ENCODE data around the gene JOSD2. TPM values are rescaled to one million over a fixed set of nuclear protein-coding genes. Genes with fewer than 3 reads are reported as not detected.

Gene JOSD2
- total RNA-seq, 2 experiments from 2014 or later = 17.2 to 17.9 TPM

GRCh38 chr19:50516964-50517703 is 6.1 kb upstream of the JOSD2 start:
- CTCF ChIA-PET = no interaction called here
- no peaks in the 10 kb centered on the region for H3K9me3 Mint-ChIP-seq
- no peaks in the 10 kb centered on the region for H3K36me3 Mint-ChIP-seq (ENCODE audit: low read depth)
- H3K27ac Mint-ChIP-seq = no peak overlapping the region
- peaks cover 3% of the 10 kb centered on the region for H3K4me1 Mint-ChIP-seq (ENCODE audit: low read depth)
- no peak for DNase-seq
- intact Hi-C loops (cut with micrococcal nuclease) = loop anchor here (10.0 kb wide), 1 partner anchor 1188 kb away; no protein-coding TSS in a partner anchor
- no peak overlapping the region for H3K4me3 Mint-ChIP-seq
- peaks cover 32% of the 10 kb centered on the region for H3K27me3 Mint-ChIP-seq (ENCODE audit: low read depth)

- no peak overlapping the region for H3K27ac Mint-ChIP-seq
- H3K4me3 Mint-ChIP-seq = no peak overlapping the region
- CTCF ChIA-PET = no interaction called here
- H3K27me3 Mint-ChIP-seq (ENCODE audit: low read depth) = peaks cover 32% of the 10 kb centered on the region
- DNase-seq = no peak
- no peaks in the 10 kb centered on the region for H3K36me3 Mint-ChIP-seq (ENCODE audit: low read depth)
- intact Hi-C loops (cut with micrococcal nuclease) = loop anchor here (10.0 kb wide), 1 partner anchor 1188 kb away; no protein-coding TSS in a partner anchor
- no peaks in the 10 kb centered on the region for H3K9me3 Mint-ChIP-seq
- H3K4me1 Mint-ChIP-seq (ENCODE audit: low read depth) = peaks cover 7% of the 10 kb centered on the region
Observed at GRCh38 chr19:50516456-50516855, 5.5 kb upstream of the JOSD2 start.

GRCh38 chr19:50515168-50515561 is 4.2 kb upstream of the JOSD2 start:
- Mint-ChIP-seq H3K4me3 (no peak overlapping the region), H3K9me3 (no peaks in the 10 kb centered on the region), H3K4me1 (ENCODE audit: low read depth) (peaks cover 14% of the 10 kb centered on the region), H3K27me3 (ENCODE audit: low read depth) (peaks cover 29% of the 10 kb centered on the region), H3K36me3 (ENCODE audit: low read depth) (no peaks in the 10 kb centered on the region), H3K27ac (no peak overlapping the region)
- CTCF ChIA-PET = no interaction called here
- no peak for DNase-seq
- intact Hi-C loops (cut with micrococcal nuclease) = loop anchor here (10.0 kb wide), 1 partner anchor 1190 kb away; no protein-coding TSS in a partner anchor

GRCh38 chr19:50514346-50515167 is 3.6 kb upstream of the JOSD2 start:
- H3K36me3 Mint-ChIP-seq (ENCODE audit: low read depth) = no peaks in the 10 kb centered on the region
- CTCF ChIA-PET = no interaction called here
- H3K27me3 Mint-ChIP-seq (ENCODE audit: low read depth) = peaks cover 29% of the 10 kb centered on the region
- peaks cover 14% of the 10 kb centered on the region for H3K4me1 Mint-ChIP-seq (ENCODE audit: low read depth)
- H3K4me3 Mint-ChIP-seq = peak overlapping the region; percentile 27
- no peaks in the 10 kb centered on the region for H3K9me3 Mint-ChIP-seq
- DNase-seq = no peak
- no peak overlapping the region for H3K27ac Mint-ChIP-seq
- intact Hi-C loops (cut with micrococcal nuclease) = loop anchor here (10.0 kb wide), 1 partner anchor 1190 kb away; no protein-coding TSS in a partner anchor

- intact Hi-C loops (cut with micrococcal nuclease) = loop anchor here (10.0 kb wide), 1 partner anchor 1191 kb away; no protein-coding TSS in a partner anchor
- CTCF ChIA-PET = no interaction called here
Observed at GRCh38 chr19:50513746-50514345, 2.9 kb upstream of the JOSD2 start, which contains the start of gene ASPDH. Gene ASPDH, minus strand, starts transcription at chr19:50513913. Its CDS starts 90 bp downstream, at chr19:50513823.

GRCh38 chr19:50512999-50513745 is 2.2 kb upstream of the JOSD2 start:
- peak overlapping the region; percentile 0 for H3K4me3 Mint-ChIP-seq
- H3K27me3 Mint-ChIP-seq (ENCODE audit: low read depth) = peaks cover 25% of the 10 kb centered on the region
- peaks cover 21% of the 10 kb centered on the region for H3K4me1 Mint-ChIP-seq (ENCODE audit: low read depth)
- CTCF ChIA-PET = no interaction called here
- intact Hi-C loops (cut with micrococcal nuclease) = loop anchor here (10.0 kb wide), 1 partner anchor 1192 kb away; no protein-coding TSS in a partner anchor
- H3K9me3 Mint-ChIP-seq = no peaks in the 10 kb centered on the region
- peaks cover 2% of the 10 kb centered on the region for H3K36me3 Mint-ChIP-seq (ENCODE audit: low read depth)
- no peak for DNase-seq
- no peak overlapping the region for H3K27ac Mint-ChIP-seq

More at GRCh38 chr19:50513746-50514345, 2.9 kb upstream of the JOSD2 start, which contains the start of gene ASPDH:
- Mint-ChIP-seq H3K4me3 (peak within 1 kb of the TSS; percentile 27), H3K27ac (peak within 1 kb of the TSS; percentile 39), H3K36me3 (ENCODE audit: low read depth) (peaks cover under 1% of the 10 kb centered on the region), H3K4me1 (ENCODE audit: low read depth) (peaks cover 19% of the 10 kb centered on the region), H3K9me3 (no peaks in the 10 kb centered on the region), H3K27me3 (ENCODE audit: low read depth) (peaks cover 29% of the 10 kb centered on the region)
- no peak for DNase-seq

GRCh38 chr19:50512112-50512998 is 1.4 kb upstream of the JOSD2 start:
- peaks cover 23% of the 10 kb centered on the region for H3K4me1 Mint-ChIP-seq (ENCODE audit: low read depth)
- no peaks in the 10 kb centered on the region for H3K9me3 Mint-ChIP-seq
- CTCF ChIA-PET = no interaction called here
- intact Hi-C loops (cut with micrococcal nuclease) = loop anchor here (10.0 kb wide), 1 partner anchor 1192 kb away; no protein-coding TSS in a partner anchor
- no peak for DNase-seq
- H3K27ac Mint-ChIP-seq = no peak overlapping the region
- H3K36me3 Mint-ChIP-seq (ENCODE audit: low read depth) = peaks cover 2% of the 10 kb centered on the region
- H3K27me3 Mint-ChIP-seq (ENCODE audit: low read depth) = peaks cover 25% of the 10 kb centered on the region
- H3K4me3 Mint-ChIP-seq = peak overlapping the region; percentile 87

GRCh38 chr19:50510700-50511068 is 307 bp downstream of the JOSD2 start:
- CTCF ChIA-PET = interaction anchor here (0.8 kb wide), 1 partner anchor 153 kb away, joined by 3 read pairs; no protein-coding TSS in a partner anchor
- intact Hi-C loops (cut with micrococcal nuclease) = loop anchor here (1.0 to 10.0 kb wide), 8 partner anchors 34 to 1194 kb away; partner anchors contain the start of genes CTU1, EMC10, GARIN5A and NR1H2
- Mint-ChIP-seq H3K36me3 (ENCODE audit: low read depth) (peaks cover 2% of the 10 kb centered on the region), H3K4me3 (peak overlapping the region; percentile 87), H3K27me3 (ENCODE audit: low read depth) (peaks cover 19% of the 10 kb centered on the region), H3K4me1 (ENCODE audit: low read depth) (peaks cover 23% of the 10 kb centered on the region), H3K27ac (peak overlapping the region; percentile 88), H3K9me3 (no peaks in the 10 kb centered on the region)
- no peak for DNase-seq

- peaks cover 23% of the 10 kb centered on the region for H3K4me1 Mint-ChIP-seq (ENCODE audit: low read depth)
- DNase-seq = no peak
Observed at GRCh38 chr19:50510121-50510670, 795 bp downstream of the JOSD2 start.

GRCh38 chr19:50509366-50509765 is 1.6 kb downstream of the JOSD2 start:
- H3K4me1 Mint-ChIP-seq (ENCODE audit: low read depth) = peaks cover 21% of the 10 kb centered on the region
- no peak overlapping the region for H3K4me3 Mint-ChIP-seq
- H3K27me3 Mint-ChIP-seq (ENCODE audit: low read depth) = peaks cover 14% of the 10 kb centered on the region
- H3K27ac Mint-ChIP-seq = no peak overlapping the region
- intact Hi-C loops (cut with micrococcal nuclease) = no loop called here
- DNase-seq = no peak
- no peaks in the 10 kb centered on the region for H3K9me3 Mint-ChIP-seq
- CTCF ChIA-PET = interaction anchor here (0.7 kb wide), 1 partner anchor 14 kb away, joined by 3 read pairs; no protein-coding TSS in a partner anchor
- peaks cover 2% of the 10 kb centered on the region for H3K36me3 Mint-ChIP-seq (ENCODE audit: low read depth)

More at GRCh38 chr19:50510121-50510670, 795 bp downstream of the JOSD2 start:
- Mint-ChIP-seq H3K4me3 (peak overlapping the region; percentile 87), H3K36me3 (ENCODE audit: low read depth) (peaks cover 2% of the 10 kb centered on the region), H3K9me3 (no peaks in the 10 kb centered on the region), H3K27me3 (ENCODE audit: low read depth) (peaks cover 16% of the 10 kb centered on the region), H3K27ac (peak overlapping the region; percentile 88)
- intact Hi-C loops (cut with micrococcal nuclease) = loop anchor here (10.0 kb wide), 1 partner anchor 1195 kb away; no protein-coding TSS in a partner anchor
- CTCF ChIA-PET = interaction anchor here (0.6 to 0.7 kb wide), 2 partner anchors 13 to 214 kb away, joined by 3 read pairs; no protein-coding TSS in a partner anchor

Data from activated naive CD4-positive, alpha-beta T cell treated with anti-CD3 and anti-CD28 coated beads for 36 hours (primary cell).